Fibroblast of upper back skin (primary cell): ENCODE data around the gene PIK3CD.
A peak's percentile ranks its signal among the peaks of the same experiment; 100 is the strongest.

Source experiments
- DNase-seq: peaks from one replicate; pipeline ENCODE4 v3.0.0-alpha.2; 2013

PIK3CD gene

DNA sequence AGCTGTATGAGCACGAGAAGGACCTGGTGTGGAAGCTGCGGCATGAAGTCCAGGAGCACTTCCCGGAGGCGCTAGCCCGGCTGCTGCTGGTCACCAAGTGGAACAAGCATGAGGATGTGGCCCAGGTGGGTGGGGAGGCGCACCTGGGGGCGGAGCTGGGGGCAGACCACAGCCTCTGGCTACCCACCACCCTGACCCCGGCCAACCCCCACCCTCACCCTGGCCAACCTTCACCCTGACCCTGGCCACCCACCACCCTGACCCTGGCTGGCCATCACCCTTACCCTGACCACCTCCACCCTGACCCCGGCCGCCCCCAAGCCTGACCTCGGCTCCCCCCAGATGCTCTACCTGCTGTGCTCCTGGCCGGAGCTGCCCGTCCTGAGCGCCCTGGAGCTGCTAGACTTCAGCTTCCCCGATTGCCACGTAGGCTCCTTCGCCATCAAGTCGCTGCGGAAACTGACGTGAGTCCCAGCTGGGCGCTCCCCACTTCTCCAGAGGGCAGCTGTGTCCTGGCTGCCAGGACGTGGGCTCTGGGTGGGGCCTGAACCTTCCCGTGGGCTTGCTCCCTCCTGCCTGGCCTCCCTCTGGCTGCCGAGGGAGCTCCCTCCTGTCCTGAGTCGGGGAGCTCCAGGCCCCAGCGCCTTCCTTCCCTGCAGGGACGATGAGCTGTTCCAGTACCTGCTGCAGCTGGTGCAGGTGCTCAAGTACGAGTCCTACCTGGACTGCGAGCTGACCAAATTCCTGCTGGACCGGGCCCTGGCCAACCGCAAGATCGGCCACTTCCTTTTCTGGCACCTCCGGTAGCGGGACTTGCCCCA is 69.5 kb downstream of the PIK3CD start:
- DNase-seq, result no peak

DNA sequence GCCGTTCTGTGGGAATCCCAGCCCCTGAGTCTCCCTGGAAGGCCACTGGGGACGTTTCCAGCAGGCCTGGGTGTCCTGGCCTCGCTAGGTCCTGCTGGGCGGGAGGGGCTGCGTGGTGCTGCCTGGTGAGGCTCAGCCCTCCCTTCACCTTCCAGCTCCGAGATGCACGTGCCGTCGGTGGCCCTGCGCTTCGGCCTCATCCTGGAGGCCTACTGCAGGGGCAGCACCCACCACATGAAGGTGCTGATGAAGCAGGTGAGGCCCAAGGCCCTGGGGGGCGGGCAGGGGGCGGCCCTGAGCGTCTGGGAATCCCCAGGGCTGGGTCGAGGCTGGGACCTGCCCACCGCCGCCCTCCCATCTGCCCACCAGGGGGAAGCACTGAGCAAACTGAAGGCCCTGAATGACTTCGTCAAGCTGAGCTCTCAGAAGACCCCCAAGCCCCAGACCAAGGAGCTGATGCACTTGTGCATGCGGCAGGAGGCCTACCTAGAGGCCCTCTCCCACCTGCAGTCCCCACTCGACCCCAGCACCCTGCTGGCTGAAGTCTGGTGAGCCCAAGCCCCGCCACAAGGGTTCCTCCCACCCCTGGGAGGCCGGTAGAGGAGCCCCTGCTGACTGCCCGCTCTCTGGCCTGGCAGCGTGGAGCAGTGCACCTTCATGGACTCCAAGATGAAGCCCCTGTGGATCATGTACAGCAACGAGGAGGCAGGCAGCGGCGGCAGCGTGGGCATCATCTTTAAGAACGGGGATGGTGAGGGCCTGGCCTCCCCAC is 70.3 kb downstream of the PIK3CD start:
- DNase-seq, result no peak

- DNase-seq, result no peak
Observed at GRCh38 chr1:9722378-9722749, 70.8 kb downstream of the PIK3CD start.

- no peak for DNase-seq
Observed at GRCh38 chr1:9723068-9723805, 71.7 kb downstream of the PIK3CD start.

- DNase-seq, result no peak
Observed at GRCh38 chr1:9723926-9724325, 72.4 kb downstream of the PIK3CD start.

DNA sequence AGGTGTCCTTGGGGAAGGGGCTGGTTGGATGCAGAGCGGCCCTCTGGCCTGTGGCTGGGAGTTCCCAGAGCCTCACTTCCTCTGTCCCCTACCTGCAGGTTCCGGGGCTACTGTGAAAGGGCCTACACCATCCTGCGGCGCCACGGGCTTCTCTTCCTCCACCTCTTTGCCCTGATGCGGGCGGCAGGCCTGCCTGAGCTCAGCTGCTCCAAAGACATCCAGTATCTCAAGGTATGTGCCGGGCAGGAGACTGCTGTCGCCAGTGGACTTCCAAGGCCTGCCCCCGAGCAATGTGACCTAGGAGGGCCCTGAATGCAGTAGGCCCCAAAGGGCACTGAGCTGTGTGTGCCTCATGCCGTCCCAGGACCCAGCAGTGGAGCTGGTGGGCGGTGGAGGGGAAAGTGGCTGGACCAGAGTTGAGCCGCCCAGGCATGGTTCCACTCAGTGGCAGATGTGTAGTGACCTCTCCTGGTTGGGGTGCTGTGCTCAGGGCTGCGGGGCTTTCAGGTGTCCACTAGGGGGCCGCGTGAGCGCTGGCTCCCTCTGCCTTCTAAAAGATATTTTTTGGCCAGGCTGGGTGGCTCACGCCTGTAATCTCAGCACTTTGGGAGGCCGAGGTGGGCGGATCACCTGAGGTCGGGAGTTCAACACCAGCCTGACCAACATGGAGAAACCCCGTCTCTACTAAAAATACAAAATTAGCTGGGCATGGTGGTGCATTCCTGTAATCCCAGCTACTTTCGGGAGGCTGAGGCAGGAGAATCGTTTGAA is 73.4 kb downstream of the PIK3CD start:
- peak; percentile 51 for DNase-seq

GRCh38 chr1:9726406-9726805 is 74.9 kb downstream of the PIK3CD start:
- no peak for DNase-seq

DNA sequence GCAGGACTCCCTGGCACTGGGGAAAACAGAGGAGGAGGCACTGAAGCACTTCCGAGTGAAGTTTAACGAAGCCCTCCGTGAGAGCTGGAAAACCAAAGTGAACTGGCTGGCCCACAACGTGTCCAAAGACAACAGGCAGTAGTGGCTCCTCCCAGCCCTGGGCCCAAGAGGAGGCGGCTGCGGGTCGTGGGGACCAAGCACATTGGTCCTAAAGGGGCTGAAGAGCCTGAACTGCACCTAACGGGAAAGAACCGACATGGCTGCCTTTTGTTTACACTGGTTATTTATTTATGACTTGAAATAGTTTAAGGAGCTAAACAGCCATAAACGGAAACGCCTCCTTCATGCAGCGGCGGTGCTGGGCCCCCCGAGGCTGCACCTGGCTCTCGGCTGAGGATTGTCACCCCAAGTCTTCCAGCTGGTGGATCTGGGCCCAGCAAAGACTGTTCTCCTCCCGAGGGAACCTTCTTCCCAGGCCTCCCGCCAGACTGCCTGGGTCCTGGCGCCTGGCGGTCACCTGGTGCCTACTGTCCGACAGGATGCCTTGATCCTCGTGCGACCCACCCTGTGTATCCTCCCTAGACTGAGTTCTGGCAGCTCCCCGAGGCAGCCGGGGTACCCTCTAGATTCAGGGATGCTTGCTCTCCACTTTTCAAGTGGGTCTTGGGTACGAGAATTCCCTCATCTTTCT is 75.5 kb downstream of the PIK3CD start:
- no peak for DNase-seq

- no peak for DNase-seq
Observed at GRCh38 chr1:9728451-9729295, 77.1 kb downstream of the PIK3CD start.

DNA sequence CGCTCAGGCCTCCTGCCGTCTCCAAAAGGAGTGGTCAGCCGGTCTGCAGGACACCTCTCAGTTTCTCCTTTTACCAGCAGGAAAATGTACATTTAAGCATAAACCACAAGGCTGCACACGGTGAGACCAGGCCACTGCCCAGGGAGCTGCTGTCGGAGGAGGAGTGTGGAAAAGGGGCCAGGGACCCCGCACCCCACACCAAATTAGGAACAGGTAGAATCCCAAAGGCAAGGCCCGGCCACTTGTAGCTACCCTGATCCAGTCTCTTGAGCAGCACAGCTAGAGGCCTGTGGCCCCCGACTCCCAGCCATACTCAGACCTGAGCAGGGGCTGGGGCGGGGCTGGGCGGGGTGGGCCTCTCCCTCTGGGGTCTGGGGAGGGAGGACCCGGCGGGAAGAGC is 78.0 kb downstream of the PIK3CD start:
- DNase-seq, result no peak

DNA sequence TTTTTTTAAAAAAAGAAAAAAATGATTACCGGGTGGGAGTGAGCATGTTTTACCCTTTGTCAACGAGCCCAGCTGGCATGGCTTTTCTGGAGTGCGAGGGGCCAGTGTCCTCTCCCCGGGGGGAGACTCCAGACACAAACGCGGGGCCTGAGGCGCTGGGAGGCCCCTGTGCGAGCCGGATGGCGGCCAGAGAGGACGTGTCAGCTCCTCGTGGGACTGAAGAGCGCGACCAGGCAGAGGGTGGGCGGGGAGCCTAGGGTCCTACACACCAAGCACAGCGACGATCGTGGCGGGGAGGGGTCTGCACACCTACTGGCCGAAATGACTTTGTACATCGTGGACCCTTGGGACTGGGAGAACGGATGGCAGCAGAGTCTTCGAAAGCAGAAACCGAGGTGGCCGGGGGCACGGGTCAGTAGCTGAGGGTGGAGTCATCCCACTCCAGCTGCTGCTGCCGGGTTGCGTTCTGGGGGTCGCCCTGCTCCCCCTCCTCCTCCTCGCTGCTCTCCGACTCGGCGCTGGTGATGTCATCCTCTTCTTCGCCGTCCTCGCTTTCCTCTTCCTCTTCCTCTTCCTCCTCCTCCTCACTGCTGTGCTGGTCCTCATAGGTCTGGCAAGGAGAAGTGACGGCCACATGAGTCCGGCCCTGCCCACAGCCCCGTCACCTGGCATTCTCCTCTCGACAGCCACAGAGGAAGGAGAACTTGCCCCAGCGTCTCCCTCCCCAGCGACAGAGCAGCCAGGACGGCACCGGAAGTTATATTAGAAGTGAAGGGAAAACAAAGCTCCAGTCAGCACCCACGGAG is 78.8 kb downstream of the PIK3CD start:
- DNase-seq, result no peak

- no peak for DNase-seq
Observed at GRCh38 chr1:9731051-9731537, 79.6 kb downstream of the PIK3CD start.

DNA sequence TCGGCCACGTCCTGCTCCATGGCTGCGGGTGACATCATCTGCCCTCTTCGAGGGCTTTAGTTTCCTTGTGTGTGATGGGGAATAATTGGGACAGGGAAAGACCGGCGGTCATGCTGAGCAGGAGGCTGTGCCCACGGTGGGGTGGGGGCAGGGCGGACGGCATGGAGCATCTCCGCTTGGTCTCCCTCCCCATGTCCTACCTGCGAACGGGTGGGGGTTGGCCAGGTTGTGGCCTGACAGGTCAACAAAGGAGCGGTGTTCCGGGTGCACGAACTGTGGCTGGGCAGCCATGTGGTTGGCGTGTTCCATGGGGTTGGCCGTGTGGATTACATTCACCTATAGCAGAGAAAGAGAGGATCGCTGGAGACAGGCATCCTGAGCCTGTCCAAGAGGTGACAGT is 80.0 kb downstream of the PIK3CD start:
- no peak for DNase-seq

- no peak for DNase-seq
Observed at GRCh38 chr1:9732123-9732971, 80.8 kb downstream of the PIK3CD start.

- no peak for DNase-seq
Observed at GRCh38 chr1:9733160-9733789, 81.7 kb downstream of the PIK3CD start.

DNA sequence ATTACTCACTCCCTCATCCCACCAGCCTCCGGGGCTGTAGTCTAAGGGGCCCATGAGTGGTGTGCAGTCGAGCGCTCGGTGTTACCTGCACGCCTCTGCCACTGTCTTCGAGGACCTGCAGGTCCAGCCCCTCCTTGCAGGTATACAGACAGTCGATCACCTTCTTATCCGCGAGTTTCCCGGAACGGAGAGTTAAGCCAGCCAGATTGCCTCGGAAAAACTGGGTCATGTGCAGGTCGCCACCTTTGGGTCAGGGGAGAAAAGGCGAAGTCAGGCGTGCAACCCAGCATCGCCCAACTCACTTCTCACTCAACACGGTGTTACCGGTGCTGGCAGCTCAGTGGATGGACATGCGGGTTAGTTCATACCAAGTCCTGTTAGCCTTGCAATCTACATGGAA is 84.3 kb downstream of the PIK3CD start:
- DNase-seq, result no peak

DNA sequence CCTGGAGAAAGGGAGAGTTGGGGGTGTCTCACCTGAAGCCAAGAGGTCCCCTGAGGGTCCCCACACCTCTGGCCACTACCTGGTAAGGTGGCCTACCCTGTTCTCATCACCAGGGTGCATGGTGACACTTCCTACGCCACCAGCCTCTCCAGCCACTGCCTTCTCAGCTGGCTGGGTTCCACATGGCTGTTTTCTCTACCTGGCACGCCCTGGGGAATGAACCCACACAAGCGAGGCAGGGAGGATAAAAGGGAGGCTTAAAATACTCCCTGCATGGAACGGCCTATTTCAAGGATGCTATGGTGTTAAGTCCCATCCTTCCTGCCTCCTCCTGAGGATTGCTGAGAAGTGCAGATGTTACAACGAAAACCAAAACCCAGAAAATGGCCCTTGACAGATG is 84.7 kb downstream of the PIK3CD start:
- no peak for DNase-seq

DNA sequence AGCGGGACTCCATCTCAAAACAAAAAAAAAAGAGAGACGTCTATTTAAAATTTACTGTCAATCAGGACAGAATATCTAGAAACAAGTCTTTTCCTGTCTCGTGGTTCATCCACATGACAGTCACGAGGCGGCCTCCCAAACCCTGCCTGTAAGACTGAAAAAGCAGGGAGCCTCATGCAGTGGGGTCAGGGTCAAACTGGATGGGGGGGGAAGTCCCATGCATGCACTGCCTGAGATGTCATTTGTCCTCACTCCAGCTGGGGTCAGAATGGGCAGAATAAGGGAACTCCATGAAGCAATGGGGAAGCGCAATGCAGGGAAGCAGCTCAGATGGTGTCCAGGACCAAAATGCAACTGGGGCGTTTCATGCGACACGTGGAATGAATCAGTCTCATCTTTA is 85.5 kb downstream of the PIK3CD start:
- DNase-seq, result no peak

GRCh38 chr1:9737671-9738070 is 86.1 kb downstream of the PIK3CD start:
- DNase-seq, result peak; percentile 63
